ENCODE measurements around the gene PRKCH. TPM values are rescaled to one million over a fixed set of nuclear protein-coding genes. Genes with fewer than 3 reads are reported as not detected.
A peak's percentile ranks its signal among the peaks of the same experiment; 100 is the strongest.

Gene PRKCH
- total RNA-seq, 1 experiment from 2014 or later: 5.2 TPM

- Histone ChIP-seq H3K23me2 (ENCODE audit: insufficient read length, low read depth, low read length, poor library complexity, severe bottlenecking) (no peaks in the 10 kb centered on the region), H3K4me2 (ENCODE audit: insufficient read depth, insufficient read length, low read length) (no peak overlapping the region), H3K27me3 (ENCODE audit: insufficient read depth, low read length) (no peaks in the 10 kb centered on the region), H2BK5ac (ENCODE audit: insufficient read length, low read length) (no peak overlapping the region), H2BK20ac (ENCODE audit: low read depth, low read length, poor library complexity, severe bottlenecking) (no peak overlapping the region), H4K20me1 (ENCODE audit: control insufficient read depth, insufficient read depth, insufficient read length) (no peaks in the 10 kb centered on the region), H2AK5ac (ENCODE audit: insufficient read length, low read length) (no peak overlapping the region), H2BK120ac (ENCODE audit: low read depth, low read length, poor library complexity, severe bottlenecking) (no peak overlapping the region), H4K8ac (replicated peaks; ENCODE audit: insufficient read length, low read depth, low read length) (no peak overlapping the region), H2BK12ac (ENCODE audit: insufficient read length, low read depth, low read length) (no peak overlapping the region), H3K79me2 (ENCODE audit: insufficient read depth, low read length) (no peaks in the 10 kb centered on the region), H4K91ac (ENCODE audit: insufficient read length, low read depth, low read length) (no peak overlapping the region), H3K9me3 (ENCODE audit: control insufficient read depth, low read depth, low read length) (no peaks in the 10 kb centered on the region), H3K27ac (ENCODE audit: insufficient read length, low read depth, low read length) (no peak overlapping the region), H3K56ac (ENCODE audit: insufficient read length, low read depth, low read length) (no peak overlapping the region), H3K79me1 (ENCODE audit: insufficient read depth, low read depth, low read length, poor library complexity, severe bottlenecking) (no peaks in the 10 kb centered on the region), H3K4ac (ENCODE audit: low read depth, low read length) (no peak overlapping the region), H3K23ac (ENCODE audit: insufficient read length, low read depth, low read length) (no peak overlapping the region), H3K14ac (ENCODE audit: insufficient read depth, low read length) (no peak overlapping the region), H3T11ph (ENCODE audit: low read length) (no peak overlapping the region), H3K4me1 (ENCODE audit: insufficient read depth, low read length) (no peaks in the 10 kb centered on the region), H2BK15ac (ENCODE audit: low read depth, low read length) (no peak overlapping the region), H4K5ac (ENCODE audit: insufficient read length, low read depth, low read length) (no peak overlapping the region), H3K9ac (ENCODE audit: extremely low read depth, insufficient read length, low read length) (no peak overlapping the region), H2AFZ (ENCODE audit: low read length) (no peak overlapping the region), H3K18ac (ENCODE audit: insufficient read length, low read depth, low read length) (no peak overlapping the region)
- H3K27ac Mint-ChIP-seq: no peak overlapping the region
- H3K4me1 Mint-ChIP-seq: peaks cover 6 to 7% of the 10 kb centered on the region in 2 experiments; a peak in 3 of 4 replicates
- WGBS (ENCODE audit: extremely low coverage, insufficient read length, low lambda C conversion rate): no CpG with 5 or more reads among the region's 3 CpGs
- H3K9me3 Mint-ChIP-seq: peaks cover 3 to 6% of the 10 kb centered on the region in 2 experiments; a peak in 4 of 5 replicates
- no peak overlapping the region for H3K4me3 Mint-ChIP-seq
- H3K27me3 Mint-ChIP-seq (ENCODE audit: low read depth): no peaks in the 10 kb centered on the region; the same call in 1 of the 2 replicates
- no peak for DNase-seq
- H3K36me3 Mint-ChIP-seq (ENCODE audit: insufficient read depth in 1 of 3, low read depth in 3 of 3): peaks cover 0 to 5% (median 5%) of the 10 kb centered on the region in 3 experiments; a peak in 4 of 7 replicates
- peak; percentile 57 for TF ChIP-seq CTCF (conservative IDR thresholded peaks at IDR 0.05)
Measured at GRCh38 chr14:61380984-61381383, 59.6 kb downstream of the PRKCH start.
